ENCODE results near the gene OS9.

DNA sequence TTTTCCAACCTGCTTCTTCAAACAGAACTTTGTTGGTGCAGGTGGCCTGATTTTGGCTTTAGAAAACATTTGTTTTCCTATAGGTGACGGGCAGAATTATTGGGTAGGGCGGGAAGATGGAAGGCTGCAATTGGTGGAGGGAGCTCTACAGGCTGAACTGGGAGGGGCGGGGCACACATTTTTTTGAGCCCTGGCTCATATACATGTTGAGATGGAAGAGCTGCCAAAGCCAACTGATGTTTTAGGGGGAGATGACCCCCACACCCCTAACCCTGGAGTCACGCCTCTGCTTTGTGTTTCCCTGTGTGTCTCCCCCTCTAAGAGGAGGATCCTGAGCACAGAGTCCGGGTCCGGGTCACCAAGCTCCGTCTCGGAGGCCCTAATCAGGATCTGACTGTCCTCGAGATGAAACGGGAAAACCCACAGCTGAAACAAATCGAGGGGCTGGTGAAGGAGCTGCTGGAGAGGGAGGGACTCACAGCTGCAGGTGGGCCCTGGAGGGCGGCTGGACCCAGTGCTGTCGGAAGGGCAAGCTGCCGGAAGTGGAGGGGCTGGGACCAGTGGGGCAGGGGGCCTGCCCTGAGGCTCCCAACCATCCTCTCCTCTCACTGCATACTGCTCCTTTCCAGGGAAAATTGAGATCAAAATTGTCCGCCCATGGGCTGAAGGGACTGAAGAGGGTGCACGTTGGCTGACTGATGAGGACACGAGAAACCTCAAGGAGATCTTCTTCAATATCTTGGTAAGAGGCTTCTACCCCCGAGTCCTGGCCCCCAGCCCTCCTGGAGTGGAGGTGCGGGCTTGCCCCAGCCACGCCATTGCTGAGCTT, 26.1 kb downstream of the OS9 start:
- TF ChIP-seq CTCF (IDR thresholded peaks at IDR 0.05) (no peak), POLR2A (IDR thresholded peaks at IDR 0.05) (no peak)
